GM12878 (cell line): Measurements from ENCODE around the gene CTSC. TPM values are rescaled to one million over a fixed set of nuclear protein-coding genes. Genes with fewer than 3 reads are reported as not detected.

ENCODE experiments used
- ATAC-seq: fragments of 200-7000 bp; cut with Tn5 transposase; 3 replicates; pipeline ENCODE4 v1.9.1; 2020; ENCODE audit warnings: mild to moderate bottlenecking, moderate library complexity
- BruUV-seq: library from RNA; stranded (reverse); fragments of 400-500 nt; replicated peaks from 2 replicates; lab custom pipeline; 2021; lab: Mats Ljungman, UMichigan
- CTCF ChIA-PET: fragments of 300-600 bp; sonication (Branson Sonifier 250); formaldehyde crosslinking; extraction: SDS; loops from one replicate; lab custom pipeline; 2021; ENCODE audit warnings: inconsistent platforms; lab: Yijun Ruan, JAX
- POLR2A ChIA-PET: fragments of 350-600 bp; formaldehyde crosslinking; extraction: SDS; loops from one replicate; lab custom pipeline; 2021; ENCODE audit warnings: inconsistent platforms; lab: Charles Lee
- RAD21 ChIA-PET: fragments of 300-600 bp; sonication (Branson Sonifier 250); formaldehyde crosslinking; loops from one replicate; lab custom pipeline; 2023; ENCODE audit warnings: antibody characterized with exemption; ENCODE audit not compliant: unreplicated experiment; lab: Charles Lee
- SMC1A ChIA-PET: fragments of 300-600 bp; sonication (Branson Sonifier 250); formaldehyde crosslinking; loops from one replicate; lab custom pipeline; 2023; ENCODE audit not compliant: unreplicated experiment, uncharacterized antibody; lab: Charles Lee
- DNase-seq: peaks from one replicate; pipeline ENCODE4 v3.0.0-alpha.2; 2011; ENCODE audit warnings: low read depth, low spot score
- FAIRE-seq: peaks from 3 replicates; lab custom pipeline; 2011; peaks lifted over from hg19 to GRCh38; lab: Jason Lieb, UNC
- H2AFZ ChIP-seq: 2 replicates; pipeline ENCODE4 v1.6.0; 2011; ENCODE audit warnings: low read depth, low read length, control low read depth; ENCODE audit not compliant: control insufficient read depth
- H3K27ac ChIP-seq: 2 replicates; pipeline ENCODE4 v1.5.1; 2011; ENCODE audit warnings: control low read depth; ENCODE audit not compliant: control insufficient read depth, insufficient read depth
- H3K27me3 ChIP-seq, 2 experiments: replicated peaks in 1 of 2; 2 replicates each; pipeline versions ENCODE4 v1.6.0 to v1.6.1; 2011; ENCODE audit warnings: low read length in 1 of 2; ENCODE audit not compliant: control insufficient read depth in 2 of 2, insufficient read depth in 2 of 2
- H3K36me3 ChIP-seq, 2 experiments: 2 replicates each; pipeline ENCODE4 v1.5.1; 2011; ENCODE audit warnings: low read length in 1 of 2; ENCODE audit not compliant: control insufficient read depth in 2 of 2, insufficient read depth in 2 of 2
- H3K4me1 ChIP-seq: 2 replicates; pipeline ENCODE4 v1.6.1; 2011; ENCODE audit warnings: mild to moderate bottlenecking, low read length, moderate library complexity, mixed read lengths; ENCODE audit not compliant: control insufficient read depth, insufficient read depth
- H3K4me2 ChIP-seq: 2 replicates; pipeline ENCODE4 v1.6.0; 2011; ENCODE audit warnings: control low read depth; ENCODE audit not compliant: control insufficient read depth, insufficient read depth
- H3K4me3 ChIP-seq: fragments of 200-600 bp; sonication (generic); 2 replicates; pipeline ENCODE4 v1.5.1; 2016
- H3K79me2 ChIP-seq: 2 replicates; pipeline ENCODE4 v1.6.0; 2011; ENCODE audit warnings: low read length; ENCODE audit not compliant: control insufficient read depth, insufficient read depth
- H3K9ac ChIP-seq: 2 replicates; pipeline ENCODE4 v1.8.0; 2011; ENCODE audit warnings: low read length, control low read depth, mixed read lengths; ENCODE audit not compliant: control insufficient read depth, insufficient read depth
- H3K9me3 ChIP-seq: replicated peaks from 3 replicates; pipeline ENCODE4 v1.5.1; 2011; ENCODE audit warnings: mild to moderate bottlenecking, low read length; ENCODE audit not compliant: control insufficient read depth, insufficient read depth
- H4K20me1 ChIP-seq: 2 replicates; pipeline ENCODE4 v1.6.0; 2011; ENCODE audit not compliant: control insufficient read depth, insufficient read depth
- BHLHE40 ChIP-seq, 2 experiments: fragments of 450-650 bp in 1 of 2; IDR thresholded peaks; 2 replicates each; pipeline ENCODE4 v1.6.1; 2011 to 2017; ENCODE audit warnings: low read depth in 2 of 2, borderline replicate concordance in 1 of 2, improper control_type of control experiment in 1 of 2, low read length in 1 of 2, mild to moderate bottlenecking in 1 of 2
- HDAC2 ChIP-seq: fragments of 200-600 bp; sonication (generic); IDR thresholded peaks from 2 replicates; pipeline ENCODE4 v1.6.1; 2017
- MYC ChIP-seq: IDR thresholded peaks from 2 replicates; pipeline ENCODE4 v1.6.1; 2011; ENCODE audit warnings: mild to moderate bottlenecking, low read length, moderate library complexity, inconsistent platforms; ENCODE audit not compliant: insufficient read depth, insufficient replicate concordance, insufficient read length, severe bottlenecking
- PML ChIP-seq: IDR thresholded peaks from 2 replicates; pipeline ENCODE4 v1.6.1; 2012; ENCODE audit warnings: low read length, inconsistent platforms
- SMC3 ChIP-seq: IDR thresholded peaks from 2 replicates; pipeline ENCODE4 v1.6.1; 2011; ENCODE audit warnings: low read length, improper control_type of control experiment, borderline replicate concordance
- TBL1XR1 ChIP-seq: IDR thresholded peaks from 2 replicates; pipeline ENCODE4 v1.6.1; 2012; ENCODE audit warnings: low read depth, low read length, improper control_type of control experiment
- WGBS: methylation state at CpG from one replicate; pipeline ENCODE4 v1.1.6; 2016; ENCODE audit warnings: low lambda C conversion rate; ENCODE audit not compliant: insufficient replicate concordance, insufficient coverage; ENCODE audit errors: missing lambda C conversion rate; 5-methylcytosine and 5-hydroxymethylcytosine counted together
- in situ Hi-C: fragments of 300-500 bp; cut with MboI; formaldehyde crosslinking; loops from 9 replicates; pipeline ENCODE4 v1.14.3; 2018; ENCODE audit warnings: mixed read lengths
- intact Hi-C: fragments of 100-400 bp; cut with micrococcal nuclease; formaldehyde crosslinking; loops from one replicate; pipeline ENCODE4 v1.14.2; 2022; ENCODE audit not compliant: unreplicated experiment
- polyA plus RNA-seq, 11 experiments: library from polyadenylated mRNA; depleted of rRNA in 4 of 11; unstranded in 6 of 11; stranded (reverse) in 5 of 11; fragments of >200 nt; fragmentation: Nextera tagmentation in 4 of 11; fragmentation: Illumina TruSeq in 1 of 11; extraction: Ambion mirVana in 4 of 11; extraction: Trizol in 1 of 11; gene quantifications; 1 replicate in 1 of 11; 2 replicates in 10 of 11; pipeline versions ENCODE4 v1.2.1 to v1.2.3, GENCODE V29; 2011 to 2016; ENCODE audit warnings: inconsistent platforms in 2 of 11, missing spikeins in 2 of 11, low read depth in 1 of 11
- total RNA-seq, 4 experiments: library from RNA; depleted of rRNA in 3 of 4; stranded (reverse); fragments of >200 nt in 3 of 4; fragmentation: Illumina TruSeq in 1 of 4; extraction: Trizol in 1 of 4; gene quantifications; 2 replicates each; pipeline versions ENCODE4 v1.2.1 to v1.2.3, GENCODE V29; 2013 to 2021
- TF ChIP-seq, protein P1 (sequence below): IDR thresholded peaks from 2 replicates; pipeline ENCODE4 v1.6.1; 2012; ENCODE audit warnings: low read depth, low read length, improper control_type of control experiment
- TF ChIP-seq, protein P2 (sequence below): fragments of 450-650 bp; IDR thresholded peaks from 2 replicates; pipeline ENCODE4 v1.6.1; 2017; ENCODE audit warnings: mild to moderate bottlenecking, moderate library complexity

Gene CTSC
- total and polyA plus RNA-seq, 10 of the 15 experiments (the other 5 are each of a cell fraction or from before 2014, with no cell fraction given) = 289 to 1,123 (median 430) TPM

DNA sequence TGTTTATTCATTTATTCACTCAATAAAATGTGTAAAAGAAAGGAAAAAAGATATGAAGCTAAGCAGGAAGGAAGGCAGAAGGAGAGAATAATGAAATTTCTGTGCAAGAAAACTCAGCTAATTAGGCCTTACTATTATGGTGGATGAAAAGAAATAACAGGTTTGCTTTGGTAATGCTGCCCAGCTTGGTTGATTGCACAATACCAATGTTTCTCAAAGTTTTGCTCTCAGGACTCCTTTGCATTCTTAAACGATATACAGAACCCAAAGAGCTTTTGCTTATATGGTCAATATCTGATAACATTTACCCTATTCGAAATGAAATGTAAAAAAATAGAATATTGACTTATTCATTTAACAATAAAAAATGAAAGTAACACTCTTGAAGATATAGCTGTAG, 7.3 kb upstream of the CTSC start:
- FAIRE-seq (no peak), ATAC-seq (no peak), DNase-seq (no peak)
- WGBS = 96% methylated on average over 2 of the region's 2 CpGs
- H3K4me1 ChIP-seq = peaks cover 18% of the 10 kb centered on the region
- no TSS peak for BruUV-seq
- ChIA-PET POLR2A (interaction anchor here (1.1 to 1.3 kb wide), 2 partner anchors 10 to 14 kb away, joined by 3 to 4 read pairs; no protein-coding TSS in a partner anchor), SMC1A (interaction anchor here (0.5 to 2.7 kb wide), 10 partner anchors 8 to 238 kb away, joined by 3 to 12 read pairs (median 5); no protein-coding TSS in a partner anchor), RAD21 (interaction anchor here (1.3 to 2.4 kb wide), 4 partner anchors 10 to 241 kb away, joined by 3 to 15 read pairs (median 8); no protein-coding TSS in a partner anchor), CTCF (interaction anchor here (0.6 to 3.9 kb wide), 5 partner anchors 11 to 133 kb away, joined by 3 to 21 read pairs (median 3); no protein-coding TSS in a partner anchor)
- no peak overlapping the region for H3K9ac ChIP-seq
- TF ChIP-seq HDAC2 = no peak
- no peak for TF ChIP-seq SMC3
- no peak for TF ChIP-seq BHLHE40 (IDR thresholded peaks at IDR 0.05; ENCODE audit: borderline replicate concordance in 1 of 2, low read depth in 2 of 2, low read length in 1 of 2)
- no peak for TF ChIP-seq PML
- no peak for TF ChIP-seq MYC
- TF ChIP-seq, protein P1, sequence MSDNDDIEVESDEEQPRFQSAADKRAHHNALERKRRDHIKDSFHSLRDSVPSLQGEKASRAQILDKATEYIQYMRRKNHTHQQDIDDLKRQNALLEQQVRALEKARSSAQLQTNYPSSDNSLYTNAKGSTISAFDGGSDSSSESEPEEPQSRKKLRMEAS = no peak
- no peak for TF ChIP-seq TBL1XR1
- TF ChIP-seq, protein P2, sequence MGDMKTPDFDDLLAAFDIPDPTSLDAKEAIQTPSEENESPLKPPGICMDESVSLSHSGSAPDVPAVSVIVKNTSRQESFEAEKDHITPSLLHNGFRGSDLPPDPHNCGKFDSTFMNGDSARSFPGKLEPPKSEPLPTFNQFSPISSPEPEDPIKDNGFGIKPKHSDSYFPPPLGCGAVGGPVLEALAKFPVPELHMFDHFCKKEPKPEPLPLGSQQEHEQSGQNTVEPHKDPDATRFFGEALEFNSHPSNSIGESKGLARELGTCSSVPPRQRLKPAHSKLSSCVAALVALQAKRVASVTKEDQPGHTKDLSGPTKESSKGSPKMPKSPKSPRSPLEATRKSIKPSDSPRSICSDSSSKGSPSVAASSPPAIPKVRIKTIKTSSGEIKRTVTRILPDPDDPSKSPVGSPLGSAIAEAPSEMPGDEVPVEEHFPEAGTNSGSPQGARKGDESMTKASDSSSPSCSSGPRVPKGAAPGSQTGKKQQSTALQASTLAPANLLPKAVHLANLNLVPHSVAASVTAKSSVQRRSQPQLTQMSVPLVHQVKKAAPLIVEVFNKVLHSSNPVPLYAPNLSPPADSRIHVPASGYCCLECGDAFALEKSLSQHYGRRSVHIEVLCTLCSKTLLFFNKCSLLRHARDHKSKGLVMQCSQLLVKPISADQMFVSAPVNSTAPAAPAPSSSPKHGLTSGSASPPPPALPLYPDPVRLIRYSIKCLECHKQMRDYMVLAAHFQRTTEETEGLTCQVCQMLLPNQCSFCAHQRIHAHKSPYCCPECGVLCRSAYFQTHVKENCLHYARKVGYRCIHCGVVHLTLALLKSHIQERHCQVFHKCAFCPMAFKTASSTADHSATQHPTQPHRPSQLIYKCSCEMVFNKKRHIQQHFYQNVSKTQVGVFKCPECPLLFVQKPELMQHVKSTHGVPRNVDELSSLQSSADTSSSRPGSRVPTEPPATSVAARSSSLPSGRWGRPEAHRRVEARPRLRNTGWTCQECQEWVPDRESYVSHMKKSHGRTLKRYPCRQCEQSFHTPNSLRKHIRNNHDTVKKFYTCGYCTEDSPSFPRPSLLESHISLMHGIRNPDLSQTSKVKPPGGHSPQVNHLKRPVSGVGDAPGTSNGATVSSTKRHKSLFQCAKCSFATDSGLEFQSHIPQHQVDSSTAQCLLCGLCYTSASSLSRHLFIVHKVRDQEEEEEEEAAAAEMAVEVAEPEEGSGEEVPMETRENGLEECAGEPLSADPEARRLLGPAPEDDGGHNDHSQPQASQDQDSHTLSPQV = no peak
- intact Hi-C loops = no loop called here
- no peak overlapping the region for H3K4me3 ChIP-seq
- in situ Hi-C loops = no loop called here
- no peaks in the 10 kb centered on the region for H3K27me3 ChIP-seq
- H3K36me3 ChIP-seq = no peaks in the 10 kb centered on the region; a peak in 1 of 4 replicates
- H3K79me2 ChIP-seq = peaks cover 4% of the 10 kb centered on the region
- H3K27ac ChIP-seq = no peak overlapping the region
- no peak overlapping the region for H2AFZ ChIP-seq
- H4K20me1 ChIP-seq = no peaks in the 10 kb centered on the region
- H3K9me3 ChIP-seq = no peaks in the 10 kb centered on the region
- peak overlapping the region; percentile 13; the same call in 1 of the 2 replicates for H3K4me2 ChIP-seq
